HepG2 (cell line): ENCODE data around the gene OBP2B. TPM values are rescaled to one million over a fixed set of nuclear protein-coding genes. Genes with fewer than 3 reads are reported as not detected.

Experiments used
- ATAC-seq: fragments of 200-7000 bp; cut with Tn5 transposase; 3 replicates; pipeline ENCODE4 v1.9.1; 2020; ENCODE audit warnings: mild to moderate bottlenecking, moderate library complexity
- BruUV-seq: library from RNA; stranded (reverse); fragments of 400-500 nt; replicated peaks from 2 replicates; lab custom pipeline; 2021; lab: Mats Ljungman, UMichigan
- CTCF ChIA-PET: fragments of 300-600 bp; formaldehyde crosslinking; extraction: SDS; loops from one replicate; lab custom pipeline; 2021; ENCODE audit warnings: low total read pairs, inconsistent platforms, low intra/inter-chr PET ratio; lab: Yijun Ruan, JAX
- POLR2A ChIA-PET: fragments of 350-600 bp; sonication (Branson Sonifier 250); formaldehyde crosslinking; loops from one replicate; lab custom pipeline; 2020; ENCODE audit warnings: antibody characterized with exemption, inconsistent platforms; lab: Yijun Ruan, JAX
- DNase-seq: peaks from one replicate; pipeline ENCODE4 v3.0.0-alpha.2; 2015; ENCODE audit warnings: low spot score
- FAIRE-seq: peaks from 3 replicates; lab custom pipeline; 2011; peaks lifted over from hg19 to GRCh38; lab: Jason Lieb, UNC
- H2AFZ ChIP-seq: one replicate; pipeline ENCODE4 v1.6.1; 2011; ENCODE audit warnings: low read length, inconsistent platforms
- H3K27ac ChIP-seq: fragments of 300-600 bp; 3 replicates; pipeline ENCODE4 v1.8.0; 2011; ENCODE audit warnings: mixed run types, mild to moderate bottlenecking, mixed read lengths, low read length, inconsistent platforms; ENCODE audit not compliant: insufficient read depth; ENCODE audit errors: extremely low read length
- H3K27me3 ChIP-seq, 2 experiments: fragments of 200-600 bp in 1 of 2; 2 replicates in 1 of 2; 3 replicates in 1 of 2; pipeline versions ENCODE4 v1.6.0 to v1.8.0; 2011; ENCODE audit warnings: low read length in 2 of 2, mild to moderate bottlenecking in 2 of 2, moderate library complexity in 2 of 2, inconsistent platforms in 1 of 2; ENCODE audit not compliant: insufficient read depth in 2 of 2, control insufficient read depth in 1 of 2
- H3K36me3 ChIP-seq, 2 experiments: fragments of 200-600 bp in 1 of 2; replicated peaks in 1 of 2; 2 replicates in 1 of 2; 3 replicates in 1 of 2; pipeline versions ENCODE4 v1.5.1 to v1.8.0; 2011; ENCODE audit warnings: low read length in 2 of 2, inconsistent platforms in 1 of 2; ENCODE audit not compliant: insufficient read depth in 2 of 2, control insufficient read depth in 1 of 2
- H3K4me1 ChIP-seq: 2 replicates; pipeline ENCODE4 v1.5.1; 2012; ENCODE audit warnings: low read length, inconsistent platforms; ENCODE audit not compliant: insufficient read depth
- H3K4me2 ChIP-seq: 2 replicates; pipeline ENCODE4 v1.6.0; 2011; ENCODE audit warnings: low read depth, low read length, inconsistent platforms
- H3K4me3 ChIP-seq, 3 experiments: fragments of 200-600 bp in 1 of 3; sonication (generic), shearing (Covaris generic) in 1 of 3; replicated peaks in 1 of 3; 2 replicates each; pipeline ENCODE4 v1.5.1; 2011 to 2016; ENCODE audit warnings: low read length in 3 of 3, inconsistent platforms in 2 of 3, low read depth in 2 of 3, mild to moderate bottlenecking in 2 of 3, control low read depth in 1 of 3, mixed read lengths in 1 of 3; ENCODE audit not compliant: insufficient read depth in 1 of 3
- H3K79me2 ChIP-seq: one replicate; pipeline ENCODE4 v1.6.1; 2011; ENCODE audit warnings: low read length, inconsistent platforms; ENCODE audit not compliant: insufficient read depth
- H3K9ac ChIP-seq: 2 replicates; pipeline ENCODE4 v1.6.0; 2011; ENCODE audit warnings: mild to moderate bottlenecking, low read depth, low read length, inconsistent platforms; ENCODE audit not compliant: insufficient read depth
- H3K9me3 ChIP-seq: 2 replicates; pipeline ENCODE4 v1.5.1; 2012; ENCODE audit warnings: mild to moderate bottlenecking, low read length
- H4K20me1 ChIP-seq: 2 replicates; pipeline ENCODE4 v1.6.0; 2011; ENCODE audit warnings: inconsistent platforms, mild to moderate bottlenecking, low read length, moderate library complexity; ENCODE audit not compliant: insufficient read depth
- ATF7 ChIP-seq, 2 experiments: fragments of 450-650 bp in 1 of 2; sonication (generic) in 1 of 2; formaldehyde crosslinking in 1 of 2; IDR thresholded peaks; 2 replicates each; pipeline versions ENCODE4 v1.4.0 to v1.6.1; 2016 to 2020; ENCODE audit warnings: antibody characterized with exemption in 1 of 2, mild to moderate bottlenecking in 1 of 2, missing genetic modification reagents in 1 of 2
- EHMT2 ChIP-seq: fragments of 200-600 bp; sonication (generic); IDR thresholded peaks from 2 replicates; pipeline ENCODE4 v1.7.0; 2017; ENCODE audit warnings: antibody characterized with exemption, low read depth, low read length, borderline replicate concordance
- NCOA2 ChIP-seq: sonication (generic); formaldehyde crosslinking; IDR thresholded peaks from 2 replicates; pipeline ENCODE4 v1.8.0; 2022; ENCODE audit warnings: inconsistent platforms
- NFAT5 ChIP-seq: sonication (generic); formaldehyde crosslinking; IDR thresholded peaks from 2 replicates; pipeline ENCODE4 v1.4.0; 2020; ENCODE audit warnings: missing genetic modification reagents
- WGBS: methylation state at CpG from one replicate; pipeline ENCODE4 v1.1.6; 2017; ENCODE audit warnings: low lambda C conversion rate; 5-methylcytosine and 5-hydroxymethylcytosine counted together
- in situ Hi-C: cut with HindIII; loops from 2 replicates; pipeline ENCODE4 v1.10.0; 2017; ENCODE audit warnings: low pct_unique_long_range_greater_than_20kb; ENCODE audit not compliant: extremely low pct_ligation_motif_present
- intact Hi-C: fragments of 100-400 bp; cut with micrococcal nuclease; formaldehyde crosslinking; loops from one replicate; pipeline ENCODE4 v1.10.0; 2022; ENCODE audit not compliant: unreplicated experiment
- polyA plus RNA-seq, 8 experiments: library from polyadenylated mRNA; depleted of rRNA in 3 of 8; stranded (reverse) in 7 of 8; unstranded in 1 of 8; fragments of >200 nt; fragmentation: Illumina TruSeq in 4 of 8; extraction: Trizol in 4 of 8; gene quantifications; 2 replicates each; pipeline versions ENCODE4 v1.2.1 to v1.2.3, GENCODE V29; 2011 to 2016; ENCODE audit warnings: low read depth in 4 of 8, missing spikeins in 1 of 8, mixed read lengths in 1 of 8; ENCODE audit not compliant: insufficient read depth in 1 of 8
- total RNA-seq, 5 experiments: library from RNA; depleted of rRNA; stranded (reverse); fragments of >200 nt; fragmentation: Illumina TruSeq; extraction: Trizol; gene quantifications; 2 replicates each; pipeline ENCODE4 v1.2.3, GENCODE V29; 2016; ENCODE audit warnings: low read depth in 1 of 5

The OBP2B gene
- total and polyA plus RNA-seq, 2 of the 13 experiments (the other 11 are each of a cell fraction or from before 2014, with no cell fraction given), result not detected

DNA sequence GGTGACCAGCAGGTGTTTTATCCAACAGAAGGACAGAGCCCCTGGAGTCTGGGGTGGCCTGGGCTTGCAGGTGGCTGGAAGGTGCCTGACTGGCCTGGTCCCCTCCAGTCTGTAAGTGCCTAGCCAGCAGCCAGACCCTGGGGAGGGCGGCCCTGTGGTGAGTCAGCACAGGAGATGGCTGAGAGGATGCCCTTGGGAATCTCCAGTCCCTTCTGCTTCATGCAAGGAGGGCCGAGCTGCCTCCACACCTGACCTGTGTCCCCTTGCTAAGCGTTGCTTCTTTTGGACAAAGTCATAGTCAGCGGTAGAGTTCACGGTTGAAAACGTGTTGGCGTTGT lies 20.2 kb downstream of the OBP2B start:
- in situ Hi-C loops, result loop anchor here (5.0 kb wide), 2 partner anchors 143 to 298 kb away; no protein-coding TSS in a partner anchor
- ATAC-seq (no peak), FAIRE-seq (no peak), DNase-seq (no peak)
- Histone ChIP-seq H3K4me1 (no peaks in the 10 kb centered on the region), H3K9me3 (no peaks in the 10 kb centered on the region), H3K9ac (no peak overlapping the region), H3K4me3 (no peak overlapping the region), H3K4me2 (no peak overlapping the region), H3K36me3 (no peaks in the 10 kb centered on the region), H2AFZ (no peak overlapping the region), H3K79me2 (no peaks in the 10 kb centered on the region), H4K20me1 (no peaks in the 10 kb centered on the region), H3K27me3 (peaks cover 4 to 20% of the 10 kb centered on the region in 2 experiments; a peak in 3 of 5 replicates), H3K27ac (no peak overlapping the region)
- TF ChIP-seq EHMT2, result no peak
- no peak for TF ChIP-seq NCOA2
- TF ChIP-seq NFAT5 (CRISPR knock-in tag), result no peak
- no peak for TF ChIP-seq ATF7 (IDR thresholded peaks at IDR 0.05)
- TF ChIP-seq ATF7 (CRISPR knock-in tag; IDR thresholded peaks at IDR 0.05), result no peak
- POLR2A ChIA-PET, result no interaction called here
- no TSS peak for BruUV-seq
- WGBS, result 16% methylated on average over 7 of the region's 7 CpGs
- CTCF ChIA-PET, result interaction anchor here (2.1 kb wide), 1 partner anchor 140 kb away, joined by 7 read pairs; no protein-coding TSS in a partner anchor
- intact Hi-C loops, result loop anchor here (2.0 kb wide), 1 partner anchor 140 kb away; no protein-coding TSS in a partner anchor
